SU-DHL-6 (cell line): Measurements from ENCODE around the gene SAMD7.

Experiments used
- EZH2phosphoT487 ChIP-seq: fragments of 200-600 bp; sonication (generic), shearing (Covaris generic); conservative IDR thresholded peaks from 2 replicates; pipeline ENCODE4 v1.6.1; 2018; ENCODE audit warnings: mild to moderate bottlenecking, antibody characterized with exemption, low read length, moderate library complexity, mixed read lengths
- TF ChIP-seq, protein P1 (sequence below): fragments of 200-600 bp; sonication (generic); IDR thresholded peaks from one replicate; pipeline ENCODE4 v1.5.1; 2017; ENCODE audit warnings: antibody characterized with exemption, mild to moderate bottlenecking, low read length, moderate library complexity; ENCODE audit not compliant: insufficient read depth, poor library complexity, severe bottlenecking

DNA sequence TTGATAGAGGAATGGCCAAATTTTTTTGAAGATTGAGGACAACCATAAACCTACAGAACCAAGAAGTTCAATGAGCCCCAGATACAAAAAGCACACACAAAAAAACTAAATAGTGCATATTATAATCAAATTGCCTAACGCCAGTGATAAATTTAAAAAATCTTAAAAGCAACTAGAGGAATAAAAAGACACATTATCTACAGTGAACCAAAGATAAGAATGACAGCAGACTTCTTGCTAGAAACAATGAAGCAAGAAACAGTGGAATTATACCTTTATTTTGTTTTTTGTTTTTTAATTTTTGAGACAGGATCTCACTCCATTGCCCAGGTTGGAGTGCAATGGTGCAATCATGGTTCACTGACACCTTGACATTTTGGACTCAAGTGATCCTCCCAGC, 9.9 kb upstream of the SAMD7 start:
- TF ChIP-seq, protein P1, sequence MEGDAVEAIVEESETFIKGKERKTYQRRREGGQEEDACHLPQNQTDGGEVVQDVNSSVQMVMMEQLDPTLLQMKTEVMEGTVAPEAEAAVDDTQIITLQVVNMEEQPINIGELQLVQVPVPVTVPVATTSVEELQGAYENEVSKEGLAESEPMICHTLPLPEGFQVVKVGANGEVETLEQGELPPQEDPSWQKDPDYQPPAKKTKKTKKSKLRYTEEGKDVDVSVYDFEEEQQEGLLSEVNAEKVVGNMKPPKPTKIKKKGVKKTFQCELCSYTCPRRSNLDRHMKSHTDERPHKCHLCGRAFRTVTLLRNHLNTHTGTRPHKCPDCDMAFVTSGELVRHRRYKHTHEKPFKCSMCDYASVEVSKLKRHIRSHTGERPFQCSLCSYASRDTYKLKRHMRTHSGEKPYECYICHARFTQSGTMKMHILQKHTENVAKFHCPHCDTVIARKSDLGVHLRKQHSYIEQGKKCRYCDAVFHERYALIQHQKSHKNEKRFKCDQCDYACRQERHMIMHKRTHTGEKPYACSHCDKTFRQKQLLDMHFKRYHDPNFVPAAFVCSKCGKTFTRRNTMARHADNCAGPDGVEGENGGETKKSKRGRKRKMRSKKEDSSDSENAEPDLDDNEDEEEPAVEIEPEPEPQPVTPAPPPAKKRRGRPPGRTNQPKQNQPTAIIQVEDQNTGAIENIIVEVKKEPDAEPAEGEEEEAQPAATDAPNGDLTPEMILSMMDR: no peak
- no peak for TF ChIP-seq EZH2phosphoT487
